Activated CD8-positive, alpha-beta memory T cell treated with anti-CD3 and anti-CD28 coated beads, Interleukin-2, amount 50 U/mL, for 1 hour (primary cell): ENCODE data around the gene ACOT8.

Source experiments
- DNase-seq: peaks from one replicate; pipeline ENCODE4 v3.0.0-alpha.2; 2020; ENCODE audit errors: extremely low read depth

Gene ACOT8

GRCh38 chr20:45796337-45797065 lies 60.7 kb downstream of the ACOT8 start:
- DNase-seq = no peak

DNA sequence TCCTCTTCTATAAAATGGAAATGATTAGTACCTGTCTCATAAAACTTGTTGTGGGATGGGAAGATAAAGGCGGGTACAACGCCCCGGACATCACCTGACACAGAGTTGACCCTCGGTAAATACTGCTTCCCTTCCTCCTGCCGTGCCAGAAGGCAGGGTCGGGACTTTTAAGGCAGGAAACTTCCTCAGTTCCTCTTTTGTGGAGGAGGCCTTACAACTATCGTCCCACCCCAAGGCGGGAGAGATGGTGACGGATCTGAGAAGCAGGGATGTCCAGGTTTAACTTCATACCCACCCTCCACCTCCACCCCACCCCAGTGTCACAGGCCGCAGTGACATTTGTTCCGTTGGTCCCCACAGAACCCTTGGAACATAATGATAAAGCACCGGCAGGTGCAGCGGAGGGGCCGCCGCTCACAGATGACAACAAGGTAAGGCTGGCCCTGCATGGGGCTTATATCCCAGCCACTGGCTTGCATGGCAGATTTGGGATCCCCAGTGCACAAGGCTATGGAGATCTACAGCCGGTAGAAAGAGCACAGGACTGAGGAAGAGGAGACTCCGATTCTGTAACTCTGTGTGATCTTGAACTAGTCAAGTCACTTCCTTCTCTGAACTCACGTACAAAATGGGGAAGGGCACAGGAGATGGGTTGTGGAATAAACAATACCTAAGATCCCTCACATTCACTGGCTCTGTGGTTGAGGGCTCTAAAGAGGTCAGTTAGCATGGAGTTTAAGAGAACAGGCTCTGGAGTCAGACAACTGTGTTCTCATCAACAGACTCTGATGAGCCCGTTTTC lies 64.7 kb downstream of the ACOT8 start:
- no peak for DNase-seq
